Astrocyte of the spinal cord (primary cell): ENCODE measurements around the gene SHISAL1.
"Not testable (repeated sequence)": the region's sequence is repeated elsewhere in the genome, so short reads cannot be mapped to it uniquely, and the experiment has no call there.

Experiments used
- DNase-seq: peaks from one replicate; pipeline ENCODE4 v3.0.0; 2011; ENCODE audit warnings: low read depth, low spot score
- H3K4me3 ChIP-seq: 2 replicates; pipeline ENCODE4 v1.5.1; 2011; ENCODE audit warnings: low read depth, mild to moderate bottlenecking, low read length, moderate library complexity
- CTCF ChIP-seq: IDR thresholded peaks from 2 replicates; pipeline ENCODE4 v1.5.1; 2012; ENCODE audit warnings: low read depth, mild to moderate bottlenecking, low read length, inconsistent platforms
- in situ Hi-C: cut with HindIII; loops from 2 replicates; pipeline ENCODE4 v1.10.0; 2017; ENCODE audit warnings: low sequenced_read_pairs

Gene SHISAL1

GRCh38 chr22:44304911-44305310 lies 7.8 kb downstream of the SHISAL1 start:
- no peak for DNase-seq
- TF ChIP-seq CTCF, result no peak
- in situ Hi-C loops, result no loop called here
- H3K4me3 ChIP-seq, result no peak overlapping the region

GRCh38 chr22:44304354-44304753 lies 8.4 kb downstream of the SHISAL1 start:
- DNase-seq, result peak; percentile 18
- in situ Hi-C loops, result no loop called here
- H3K4me3 ChIP-seq, result no peak overlapping the region
- no peak for TF ChIP-seq CTCF

- DNase-seq, in situ Hi-C loops, H3K4me3 ChIP-seq: not testable (repeated sequence)
These were observed 10.4 kb downstream of the SHISAL1 start for GRCh38 chr22:44302363-44302762.

GRCh38 chr22:44301039-44301438 lies 11.7 kb downstream of the SHISAL1 start:
- H3K4me3 ChIP-seq, result no peak overlapping the region
- in situ Hi-C loops, result no loop called here
- DNase-seq, result no peak
- no peak for TF ChIP-seq CTCF

DNA sequence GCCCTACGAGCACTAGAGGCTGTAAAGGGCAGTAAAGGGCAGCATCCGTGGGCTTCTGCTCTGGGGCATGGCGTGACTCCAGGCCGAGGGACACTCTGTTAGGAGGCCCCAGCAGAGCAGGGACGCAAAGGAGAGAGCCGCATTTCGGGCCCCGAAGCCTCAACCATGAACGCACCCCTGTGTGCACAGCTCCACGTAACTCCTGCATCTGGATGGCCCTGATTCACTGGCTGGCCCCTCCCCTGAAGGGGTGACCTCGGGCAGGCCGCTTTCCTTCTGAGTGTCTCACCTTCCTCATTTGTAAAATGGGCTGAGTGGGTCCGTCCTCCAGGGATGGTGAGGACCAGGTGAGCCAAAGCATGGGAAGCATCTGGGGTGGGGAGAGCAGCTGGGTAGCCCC lies 13.6 kb downstream of the SHISAL1 start:
- in situ Hi-C loops, result no loop called here
- no peak for TF ChIP-seq CTCF
- DNase-seq, result no peak
- no peak overlapping the region for H3K4me3 ChIP-seq

- in situ Hi-C loops, result no loop called here
- DNase-seq, result no peak
- TF ChIP-seq CTCF, result no peak
- H3K4me3 ChIP-seq, result no peak overlapping the region
These were observed 14.2 kb downstream of the SHISAL1 start for GRCh38 chr22:44298406-44299091.

DNA sequence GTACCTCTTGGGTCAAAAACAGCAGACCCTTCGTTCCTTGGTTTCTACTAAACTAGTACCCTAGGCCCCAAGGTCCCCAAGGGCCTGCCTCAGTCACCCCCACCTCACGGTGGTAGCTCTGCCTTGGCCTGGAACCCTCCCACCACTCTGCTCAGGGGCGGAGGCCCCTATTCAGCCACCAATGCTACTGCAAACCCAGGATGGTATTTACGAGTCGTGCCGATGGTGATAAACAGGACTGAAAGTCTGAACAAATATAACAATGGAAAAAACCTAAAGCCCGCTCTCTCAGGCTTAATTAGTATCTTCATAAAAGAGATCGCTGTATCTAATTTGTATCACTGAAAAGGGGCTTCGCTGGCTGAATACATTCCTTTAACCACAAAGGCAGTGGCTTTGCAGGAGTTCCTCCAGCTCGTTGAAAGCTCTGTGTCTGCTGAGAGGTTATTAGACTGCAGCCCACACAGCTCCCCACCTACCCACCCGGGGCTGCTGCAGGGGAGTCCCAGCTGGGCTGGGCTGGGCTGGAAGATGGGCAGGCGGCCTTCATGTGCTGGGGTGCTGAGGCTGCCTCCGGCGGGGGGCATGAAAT lies 15.2 kb downstream of the SHISAL1 start:
- DNase-seq, result no peak
- no peak overlapping the region for H3K4me3 ChIP-seq
- in situ Hi-C loops, result no loop called here
- no peak for TF ChIP-seq CTCF
